Cortex of kidney (tissue), 1 donor: Measurements from ENCODE around the gene CEBPA.

Experiments used
- DNase-seq: peaks from one replicate; lab custom pipeline; 2025; lab: John Stamatoyannopoulos, UW

Gene CEBPA

GRCh38 chr19:33287438-33287837 is 14.9 kb downstream of the CEBPA start:
- no peak for DNase-seq

DNA sequence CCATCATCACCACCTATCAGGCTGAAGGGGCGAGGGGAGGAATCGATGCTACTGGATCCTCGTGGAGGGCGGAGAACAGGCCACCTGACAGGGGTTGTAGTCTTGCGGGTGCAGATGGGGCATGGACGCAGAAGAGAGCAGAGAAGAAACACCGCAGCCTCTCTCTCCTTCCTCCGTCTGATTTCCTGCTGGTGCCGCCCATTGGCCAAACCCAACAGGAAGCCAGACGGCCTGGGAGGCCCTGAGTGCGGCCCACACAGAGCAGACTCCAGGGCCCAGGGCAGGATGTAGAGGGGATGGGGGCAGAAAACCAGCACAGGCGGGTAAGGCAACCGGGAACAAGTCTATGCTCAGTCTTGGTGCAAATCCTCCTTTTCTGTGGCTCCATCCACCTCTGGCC is 15.4 kb downstream of the CEBPA start:
- DNase-seq: no peak

DNA sequence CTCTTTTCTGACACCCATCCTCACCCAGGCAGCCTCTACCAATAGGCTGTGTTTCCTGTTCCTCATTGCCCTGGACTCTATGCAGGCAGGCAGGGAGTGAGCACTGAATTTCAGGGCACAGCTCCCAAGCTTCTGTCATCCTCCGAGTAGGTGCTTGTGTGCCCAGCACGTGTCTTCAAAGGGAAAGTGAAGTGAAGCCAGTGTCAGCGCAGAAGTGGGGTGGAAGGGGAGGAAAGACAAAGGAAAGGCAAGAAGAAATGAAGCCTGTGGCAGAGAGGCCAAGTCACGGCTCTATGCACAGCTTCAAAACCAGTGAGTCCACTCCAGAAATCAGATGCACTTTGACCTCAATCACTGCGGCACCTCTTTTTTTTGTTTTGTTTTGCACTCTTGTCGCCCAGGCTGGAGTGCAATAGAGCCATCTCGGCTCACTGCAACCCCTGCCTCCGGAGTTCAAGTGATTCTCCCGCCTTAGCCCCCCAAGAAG is 16.9 kb downstream of the CEBPA start:
- DNase-seq: no peak

- no peak for DNase-seq
Observed at GRCh38 chr19:33284756-33285155, 17.6 kb downstream of the CEBPA start.

GRCh38 chr19:33284146-33284643 is 18.1 kb downstream of the CEBPA start:
- no peak for DNase-seq

GRCh38 chr19:33283589-33283988 is 18.7 kb downstream of the CEBPA start:
- no peak for DNase-seq

- DNase-seq: no peak
Observed at GRCh38 chr19:33282036-33282671, 20.2 kb downstream of the CEBPA start.

DNA sequence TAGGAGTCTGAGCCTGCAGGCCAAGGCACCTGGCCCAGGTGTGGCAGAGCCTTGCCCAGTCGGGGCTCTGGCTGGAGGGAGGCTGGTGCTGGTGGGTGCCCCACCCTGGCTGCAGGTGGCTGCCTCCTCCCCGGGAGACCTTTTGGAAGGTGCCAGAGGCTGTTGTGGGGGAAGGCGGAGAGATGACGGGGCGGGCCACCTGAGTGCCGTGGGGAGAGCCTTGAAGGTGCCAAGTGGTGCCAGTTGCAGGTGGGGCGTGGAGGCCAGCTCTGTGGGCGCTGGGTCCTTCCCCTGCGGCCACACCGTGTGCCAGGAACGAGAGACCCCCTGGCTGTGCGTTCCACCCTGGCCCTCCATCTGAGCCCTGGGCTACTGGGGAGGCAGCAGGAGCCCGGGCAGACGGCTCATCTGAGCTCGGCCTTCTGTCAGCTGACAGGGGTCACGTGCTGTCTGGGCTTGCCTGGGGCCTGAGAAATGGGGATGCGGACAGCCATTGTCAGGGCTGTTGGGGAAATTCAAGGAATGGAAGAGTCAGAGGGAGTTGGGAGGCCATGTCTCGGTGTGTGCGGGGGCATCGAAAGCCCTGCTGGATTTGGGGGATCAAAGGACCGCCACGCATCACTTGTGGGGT is 20.9 kb downstream of the CEBPA start:
- DNase-seq: no peak

DNA sequence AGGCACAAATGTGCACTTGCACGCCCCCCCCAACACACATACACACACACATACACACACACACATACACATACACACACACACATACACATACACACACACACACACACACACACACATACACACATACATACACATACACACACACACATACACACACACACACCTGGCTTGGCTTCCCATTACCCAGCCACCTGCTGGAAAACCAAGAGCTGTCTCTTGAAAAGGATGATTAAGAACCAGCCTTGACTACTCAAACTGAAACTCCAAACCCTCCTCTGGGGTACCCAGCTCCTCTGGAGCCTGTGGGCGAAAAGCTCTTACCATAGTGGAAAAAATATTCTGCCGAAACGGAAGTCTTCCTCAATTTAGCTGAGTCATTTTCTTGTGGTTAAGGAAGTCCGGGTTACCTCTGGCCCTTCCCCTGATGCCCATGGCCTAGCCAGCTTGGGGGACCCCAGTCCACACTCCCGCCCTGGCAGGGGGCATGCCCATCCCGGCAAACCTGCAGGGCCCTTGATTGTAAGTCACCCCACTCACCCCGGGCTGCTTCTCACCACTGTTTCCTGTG is 21.9 kb downstream of the CEBPA start:
- DNase-seq: no peak

DNA sequence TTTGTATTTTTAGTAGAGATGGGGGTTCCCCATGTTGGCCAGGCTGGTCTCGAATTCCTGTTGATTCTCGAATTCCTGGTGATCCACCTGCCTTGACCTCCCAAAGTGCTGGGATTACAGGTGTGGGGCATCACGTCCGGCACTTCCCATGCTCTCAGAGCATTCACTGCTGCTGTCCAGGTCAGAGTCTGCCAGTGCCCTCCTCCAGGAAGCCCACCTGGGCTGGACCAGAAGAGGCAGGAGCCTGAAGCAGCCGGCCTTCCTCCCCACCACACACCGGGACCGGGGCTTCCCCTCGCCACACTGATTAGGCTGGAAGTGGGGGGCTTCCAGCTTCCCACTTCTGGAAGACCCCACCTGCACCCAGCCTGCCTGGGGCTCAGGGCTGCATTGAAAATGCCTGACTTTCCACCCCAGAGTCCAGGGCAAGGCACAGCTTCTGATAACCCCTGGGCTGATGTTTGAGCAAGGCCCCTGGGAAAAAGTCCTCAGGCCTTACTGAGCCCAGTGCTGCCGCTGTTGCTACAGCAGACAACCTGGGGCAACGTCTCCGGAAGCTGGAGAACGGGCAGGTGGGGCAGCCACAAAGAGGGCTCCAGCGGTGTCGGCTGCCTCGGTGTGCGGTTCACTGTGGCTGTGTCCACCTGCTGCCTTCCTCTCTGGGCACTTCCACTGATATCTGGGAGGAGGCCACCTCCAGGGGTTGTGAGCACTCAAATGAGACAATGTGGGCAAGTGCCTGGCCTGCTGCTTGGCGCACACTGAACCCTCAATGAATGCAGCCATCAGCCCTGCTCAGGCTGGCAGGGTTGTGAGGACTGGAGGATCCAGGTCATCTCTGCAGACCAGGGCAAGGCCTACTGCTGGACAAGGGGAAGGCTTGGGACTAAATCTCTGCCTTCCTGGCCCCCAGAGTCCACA is 22.6 kb downstream of the CEBPA start:
- DNase-seq: no peak

- no peak for DNase-seq
Observed at GRCh38 chr19:33278403-33279269, 23.7 kb downstream of the CEBPA start.

- no peak for DNase-seq
Observed at GRCh38 chr19:33278023-33278402, 24.3 kb downstream of the CEBPA start.

DNA sequence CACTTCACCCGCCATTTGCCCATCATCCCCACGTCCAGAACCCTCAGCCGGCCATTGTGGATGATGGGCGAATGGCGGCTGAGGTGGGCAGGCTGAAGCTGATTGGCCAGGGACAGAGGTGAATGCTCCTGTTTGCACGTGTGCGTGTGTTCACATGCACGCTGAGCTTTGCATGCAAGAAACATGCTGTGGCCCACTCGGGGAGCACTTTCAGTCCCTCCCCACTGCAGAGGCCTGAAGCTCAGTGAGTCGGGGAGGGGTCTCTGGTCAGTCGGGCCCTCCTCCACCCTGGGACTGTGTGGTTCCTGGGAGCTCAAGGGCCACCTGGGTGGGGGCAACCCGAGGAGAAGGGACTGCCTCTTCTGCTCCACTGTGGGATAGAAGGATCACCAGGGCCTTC is 24.9 kb downstream of the CEBPA start:
- no peak for DNase-seq

DNA sequence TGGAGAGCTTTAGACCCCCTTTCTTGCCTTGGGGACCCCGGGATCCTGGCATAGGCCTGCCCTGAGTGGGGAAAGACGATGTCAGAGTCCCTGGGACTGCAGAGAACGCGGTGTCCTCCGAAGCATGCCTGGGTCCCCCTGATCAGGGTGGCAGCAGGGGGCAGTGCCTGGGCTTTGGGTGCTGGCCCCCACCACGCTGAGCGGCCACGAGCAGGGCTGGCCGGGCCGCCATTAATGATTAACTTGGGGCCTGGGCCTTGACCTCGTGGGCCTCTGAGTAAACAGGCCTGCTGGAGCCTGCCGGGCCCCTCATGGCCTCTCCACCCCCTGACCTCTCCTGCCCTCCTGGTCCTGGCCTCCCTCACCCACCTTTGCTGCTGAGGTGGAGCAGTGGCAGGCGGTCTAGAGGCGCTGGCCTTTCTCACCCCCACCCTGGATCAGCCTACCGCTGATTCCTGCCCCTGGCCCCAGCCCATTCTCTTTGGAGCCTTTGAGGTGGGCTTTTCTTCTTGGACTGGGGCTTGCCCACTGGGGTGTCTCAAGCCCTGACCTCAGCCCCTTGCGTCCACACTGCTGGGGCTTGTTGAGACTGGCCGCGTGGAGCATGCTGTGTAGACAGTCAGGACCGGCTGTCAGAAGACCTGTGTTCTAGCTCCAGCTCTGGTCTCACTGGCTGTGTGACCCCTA is 26.3 kb downstream of the CEBPA start:
- DNase-seq: no peak

DNA sequence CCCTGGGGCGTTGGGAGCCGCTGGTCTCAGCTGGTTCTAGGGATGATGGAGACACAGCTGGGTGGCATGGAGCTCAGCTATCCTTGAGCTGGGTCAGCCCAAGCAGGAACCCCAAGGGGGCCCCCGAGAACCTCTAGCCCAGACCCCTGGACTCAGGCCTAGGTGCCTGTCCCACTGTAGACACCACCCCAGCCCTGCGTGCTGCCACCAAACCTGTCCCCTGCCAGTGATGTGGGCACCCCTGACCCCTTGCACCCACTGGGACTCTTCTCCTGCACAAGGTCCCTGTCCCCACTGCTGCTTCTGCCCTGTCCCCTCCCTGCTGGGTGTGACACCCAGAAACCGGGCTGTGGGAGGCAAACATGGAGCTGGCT is 26.8 kb downstream of the CEBPA start:
- no peak for DNase-seq

DNA sequence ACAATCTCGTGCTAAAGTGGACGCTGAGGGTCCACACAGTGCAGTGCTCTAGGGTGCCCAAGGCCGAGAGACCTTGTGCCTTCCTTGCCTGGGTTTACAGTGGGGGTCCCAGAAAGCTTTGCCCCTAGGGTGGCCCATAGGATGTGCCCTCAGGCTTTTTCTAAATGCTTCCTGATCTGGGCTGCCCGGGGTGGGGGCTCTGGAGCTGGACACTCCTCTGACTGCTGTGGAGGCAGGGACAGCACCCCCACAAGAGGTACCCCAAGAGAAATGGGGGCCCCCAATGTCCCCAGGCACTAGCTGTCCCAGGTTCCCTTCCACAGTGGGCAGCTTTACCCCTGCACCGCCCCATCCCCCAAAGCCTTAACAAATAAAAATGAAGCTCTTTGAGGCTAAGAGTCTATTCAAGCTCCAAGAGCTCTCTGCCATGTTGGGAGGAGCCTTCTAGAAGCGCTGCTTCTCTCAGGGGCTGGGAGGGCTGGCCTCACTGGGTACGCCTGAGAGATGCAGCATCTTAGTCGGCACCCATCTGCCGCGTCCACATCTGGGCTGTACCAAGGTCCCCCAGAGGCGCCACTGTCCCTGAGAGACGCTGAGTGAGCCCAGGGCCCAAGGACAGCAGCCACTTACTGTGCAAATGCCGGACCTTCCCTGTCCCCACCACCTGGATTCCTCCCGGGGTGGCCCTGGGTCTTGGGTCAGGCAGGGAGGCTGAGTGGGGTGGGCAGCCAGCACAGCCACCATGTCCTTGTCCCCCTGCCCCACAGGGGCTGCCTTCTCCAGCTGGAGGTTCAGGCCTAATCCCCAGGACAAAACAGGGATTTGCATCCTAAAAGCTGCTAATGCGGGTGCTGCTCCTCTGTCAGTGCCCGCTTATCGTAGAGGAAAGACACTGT is 27.4 kb downstream of the CEBPA start:
- no peak for DNase-seq

GRCh38 chr19:33273881-33274662 is 28.3 kb downstream of the CEBPA start:
- no peak for DNase-seq

DNA sequence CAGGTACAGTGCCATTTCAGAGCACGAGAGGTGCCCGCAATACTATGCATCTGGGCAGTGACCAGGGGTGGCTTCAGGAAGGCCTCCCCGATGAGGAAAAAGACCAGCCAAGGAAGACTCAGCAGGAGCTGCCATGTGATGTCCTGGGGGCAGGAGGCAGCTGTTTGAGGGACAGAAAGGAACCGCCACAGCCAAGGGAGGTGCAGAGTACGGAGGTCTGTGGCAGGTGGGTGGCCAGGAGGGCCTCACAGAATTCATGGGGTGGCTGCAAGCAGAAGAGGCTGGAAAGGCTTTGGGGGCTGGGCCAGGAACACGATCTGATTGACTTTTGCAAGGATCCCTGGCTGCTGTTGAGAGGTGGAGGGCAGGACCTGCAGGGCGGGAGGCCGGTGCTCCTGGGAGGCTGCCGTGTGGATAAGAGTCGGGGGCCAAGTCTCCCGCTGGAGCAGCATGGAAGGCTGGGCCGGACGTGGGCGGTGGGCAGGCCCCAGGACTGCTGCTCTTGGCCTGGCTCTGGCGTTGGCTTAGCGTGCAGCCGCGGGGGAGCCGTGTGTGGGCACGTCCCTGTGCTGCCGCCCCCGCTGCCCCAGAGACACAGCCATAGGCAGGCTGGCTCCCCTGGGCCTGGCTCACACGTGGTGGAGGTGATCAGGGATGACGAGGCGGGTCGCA is 29.1 kb downstream of the CEBPA start:
- no peak for DNase-seq
